Caco-2 (cell line): ENCODE data around the gene KCNN3. TPM values are rescaled to one million over a fixed set of nuclear protein-coding genes. Genes with fewer than 3 reads are reported as not detected.

ENCODE experiments used
- BruUV-seq: library from RNA; stranded (reverse); fragments of 400-500 nt; replicated peaks from 2 replicates; lab custom pipeline; 2021; lab: Mats Ljungman, UMichigan
- CTCF ChIA-PET: fragments of 300-600 bp; sonication (Branson Sonifier 250); formaldehyde crosslinking; loops from one replicate; lab custom pipeline; 2022; ENCODE audit warnings: antibody characterized with exemption; lab: Charles Lee
- POLR2A ChIA-PET: fragments of 300-600 bp; sonication (Branson Sonifier 250); formaldehyde crosslinking; loops from one replicate; lab custom pipeline; 2022; ENCODE audit warnings: antibody characterized with exemption; lab: Charles Lee
- DNase-seq, 2 experiments: peaks; one replicate each; pipeline versions ENCODE4 v3.0.0 to v3.0.0-alpha.2; 2020 to 2022
- H3K27me3 ChIP-seq: replicated peaks from 2 replicates; pipeline ENCODE4 v1.6.0; 2011; ENCODE audit warnings: low read length; ENCODE audit not compliant: control insufficient read depth, insufficient read depth
- H3K36me3 ChIP-seq: 2 replicates; pipeline ENCODE4 v1.5.1; 2011; ENCODE audit warnings: low read length; ENCODE audit not compliant: control insufficient read depth, insufficient read depth
- H3K4me1 ChIP-seq: fragments of 250-450 bp; sonication (Bioruptor Pico); 2 replicates; pipeline ENCODE4 v1.5.1; 2020; ENCODE audit warnings: mild to moderate bottlenecking
- H3K4me3 ChIP-seq: 2 replicates; pipeline ENCODE4 v1.5.1; 2011; ENCODE audit warnings: low read depth, mild to moderate bottlenecking, control low read depth, low read length
- H3K9me3 ChIP-seq: fragments of 250-450 bp; sonication (Bioruptor Pico); 2 replicates; pipeline ENCODE4 v1.5.1; 2020; ENCODE audit warnings: mild to moderate bottlenecking, moderate library complexity
- H3K27ac Mint-ChIP-seq: one replicate; pipeline ENCODE4 v1.8.0; 2022; ENCODE audit warnings: mixed read lengths; ENCODE audit not compliant: unreplicated experiment
- H3K27me3 Mint-ChIP-seq: one replicate; pipeline ENCODE4 v1.8.0; 2022; ENCODE audit warnings: mixed read lengths; ENCODE audit not compliant: insufficient read depth, unreplicated experiment
- H3K36me3 Mint-ChIP-seq: one replicate; pipeline ENCODE4 v1.8.0; 2022; ENCODE audit warnings: mild to moderate bottlenecking, mixed read lengths; ENCODE audit not compliant: insufficient read depth, unreplicated experiment
- H3K4me1 Mint-ChIP-seq: one replicate; pipeline ENCODE4 v1.8.0; 2022; ENCODE audit warnings: low read depth, mixed read lengths; ENCODE audit not compliant: unreplicated experiment
- H3K4me3 Mint-ChIP-seq: one replicate; pipeline ENCODE4 v1.8.0; 2022; ENCODE audit warnings: mild to moderate bottlenecking, moderate library complexity, mixed read lengths; ENCODE audit not compliant: unreplicated experiment
- H3K9me3 Mint-ChIP-seq: one replicate; pipeline ENCODE4 v1.8.0; 2022; ENCODE audit warnings: mixed read lengths; ENCODE audit not compliant: unreplicated experiment
- intact Hi-C: fragments of 100-400 bp; cut with micrococcal nuclease; formaldehyde crosslinking; loops from one replicate; pipeline ENCODE4 v1.10.0; 2022; ENCODE audit not compliant: unreplicated experiment
- total RNA-seq: library from RNA; stranded (reverse); gene quantifications from 2 replicates; pipeline ENCODE4 v1.2.3, GENCODE V29; 2022
- TF ChIP-seq, protein P1 (sequence below), 2 experiments: fragments of 200-600 bp in 1 of 2; IDR thresholded peaks; 1 replicate in 1 of 2; 2 replicates in 1 of 2; pipeline versions ENCODE4 v1.5.1 to v1.8.0; 2011 to 2022; ENCODE audit warnings: antibody characterized with exemption in 1 of 2, control low read depth in 1 of 2, inconsistent platforms in 1 of 2, low read depth in 1 of 2, low read length in 1 of 2, mild to moderate bottlenecking in 1 of 2, moderate library complexity in 1 of 2; ENCODE audit not compliant: insufficient read depth in 1 of 2, severe bottlenecking in 1 of 2, unreplicated experiment in 1 of 2

Gene KCNN3
- total RNA-seq, 1 experiment from 2014 or later = 0.05 TPM

DNA sequence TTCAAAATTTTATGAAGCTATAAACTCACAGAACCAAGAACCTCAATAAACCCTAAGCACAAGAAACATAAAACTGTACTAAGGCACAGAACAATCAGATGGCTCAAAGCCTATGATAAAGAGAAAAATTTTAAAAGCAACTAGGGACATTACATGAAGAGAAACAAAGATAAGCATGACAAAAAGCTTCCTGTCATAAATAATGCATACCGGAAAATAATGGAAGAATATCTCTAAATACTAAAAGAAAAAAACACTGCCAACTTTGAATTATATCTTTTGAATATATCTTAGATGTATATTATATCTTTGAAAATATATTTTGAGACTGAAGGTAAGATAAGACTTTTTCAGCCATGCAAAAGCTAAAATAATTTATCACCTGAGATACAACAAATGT lies 21.4 kb upstream of the KCNN3 start:
- Mint-ChIP-seq H3K9me3 (no peaks in the 10 kb centered on the region), H3K4me1 (no peaks in the 10 kb centered on the region), H3K27me3 (peaks cover 9% of the 10 kb centered on the region), H3K4me3 (no peak overlapping the region), H3K36me3 (no peaks in the 10 kb centered on the region), H3K27ac (no peak overlapping the region)
- H3K9me3 ChIP-seq = no peaks in the 10 kb centered on the region
- intact Hi-C loops = no loop called here
- TF ChIP-seq, protein P1, sequence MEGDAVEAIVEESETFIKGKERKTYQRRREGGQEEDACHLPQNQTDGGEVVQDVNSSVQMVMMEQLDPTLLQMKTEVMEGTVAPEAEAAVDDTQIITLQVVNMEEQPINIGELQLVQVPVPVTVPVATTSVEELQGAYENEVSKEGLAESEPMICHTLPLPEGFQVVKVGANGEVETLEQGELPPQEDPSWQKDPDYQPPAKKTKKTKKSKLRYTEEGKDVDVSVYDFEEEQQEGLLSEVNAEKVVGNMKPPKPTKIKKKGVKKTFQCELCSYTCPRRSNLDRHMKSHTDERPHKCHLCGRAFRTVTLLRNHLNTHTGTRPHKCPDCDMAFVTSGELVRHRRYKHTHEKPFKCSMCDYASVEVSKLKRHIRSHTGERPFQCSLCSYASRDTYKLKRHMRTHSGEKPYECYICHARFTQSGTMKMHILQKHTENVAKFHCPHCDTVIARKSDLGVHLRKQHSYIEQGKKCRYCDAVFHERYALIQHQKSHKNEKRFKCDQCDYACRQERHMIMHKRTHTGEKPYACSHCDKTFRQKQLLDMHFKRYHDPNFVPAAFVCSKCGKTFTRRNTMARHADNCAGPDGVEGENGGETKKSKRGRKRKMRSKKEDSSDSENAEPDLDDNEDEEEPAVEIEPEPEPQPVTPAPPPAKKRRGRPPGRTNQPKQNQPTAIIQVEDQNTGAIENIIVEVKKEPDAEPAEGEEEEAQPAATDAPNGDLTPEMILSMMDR (IDR thresholded peaks at IDR 0.05; ENCODE audit: insufficient read depth in 1 of 2, low read depth in 1 of 2, low read length in 1 of 2, severe bottlenecking in 1 of 2, unreplicated experiment in 1 of 2) = no peak
- ChIA-PET POLR2A (no interaction called here), CTCF (no interaction called here)
- no peak overlapping the region for H3K4me3 ChIP-seq
- H3K27me3 ChIP-seq = no peaks in the 10 kb centered on the region
- H3K36me3 ChIP-seq = no peaks in the 10 kb centered on the region
- 0 out of 2 replicates have a peak, but pooled peaks cover 5% of the 10 kb centered on the region for H3K4me1 ChIP-seq
- no TSS peak for BruUV-seq
- DNase-seq = no peak

DNA sequence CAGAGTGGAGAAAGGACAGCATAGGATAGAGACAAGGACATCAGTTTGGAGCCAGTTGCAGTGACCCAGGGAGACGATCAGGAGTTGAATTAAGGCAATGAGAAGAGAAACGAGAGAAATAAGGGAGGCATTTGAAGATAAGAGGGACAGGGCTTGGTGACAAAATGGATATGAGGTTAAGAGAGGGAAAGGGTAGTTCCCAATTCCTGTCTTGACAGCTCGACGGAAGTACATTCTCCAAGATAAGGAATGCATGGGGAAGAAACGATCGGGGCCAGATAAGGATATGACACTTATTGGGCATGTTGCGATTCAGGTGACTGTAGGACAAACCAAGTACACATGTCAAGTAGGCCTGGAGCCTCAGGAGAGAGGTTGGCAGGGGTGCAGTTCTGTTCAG lies 18.7 kb upstream of the KCNN3 start:
- H3K4me1 ChIP-seq = 0 out of 2 replicates have a peak, but pooled peaks cover 5% of the 10 kb centered on the region
- Mint-ChIP-seq H3K4me1 (peaks cover 7% of the 10 kb centered on the region), H3K27ac (no peak overlapping the region), H3K9me3 (no peaks in the 10 kb centered on the region), H3K27me3 (peaks cover 12% of the 10 kb centered on the region), H3K36me3 (no peaks in the 10 kb centered on the region), H3K4me3 (no peak overlapping the region)
- BruUV-seq = no TSS peak
- TF ChIP-seq, protein P1 (IDR thresholded peaks at IDR 0.05; ENCODE audit: insufficient read depth in 1 of 2, low read depth in 1 of 2, low read length in 1 of 2, severe bottlenecking in 1 of 2, unreplicated experiment in 1 of 2) = no peak
- ChIA-PET POLR2A (no interaction called here), CTCF (no interaction called here)
- H3K36me3 ChIP-seq = no peaks in the 10 kb centered on the region
- H3K9me3 ChIP-seq = no peaks in the 10 kb centered on the region
- intact Hi-C loops = no loop called here
- no peaks in the 10 kb centered on the region for H3K27me3 ChIP-seq
- no peak overlapping the region for H3K4me3 ChIP-seq
- DNase-seq = no peak

DNA sequence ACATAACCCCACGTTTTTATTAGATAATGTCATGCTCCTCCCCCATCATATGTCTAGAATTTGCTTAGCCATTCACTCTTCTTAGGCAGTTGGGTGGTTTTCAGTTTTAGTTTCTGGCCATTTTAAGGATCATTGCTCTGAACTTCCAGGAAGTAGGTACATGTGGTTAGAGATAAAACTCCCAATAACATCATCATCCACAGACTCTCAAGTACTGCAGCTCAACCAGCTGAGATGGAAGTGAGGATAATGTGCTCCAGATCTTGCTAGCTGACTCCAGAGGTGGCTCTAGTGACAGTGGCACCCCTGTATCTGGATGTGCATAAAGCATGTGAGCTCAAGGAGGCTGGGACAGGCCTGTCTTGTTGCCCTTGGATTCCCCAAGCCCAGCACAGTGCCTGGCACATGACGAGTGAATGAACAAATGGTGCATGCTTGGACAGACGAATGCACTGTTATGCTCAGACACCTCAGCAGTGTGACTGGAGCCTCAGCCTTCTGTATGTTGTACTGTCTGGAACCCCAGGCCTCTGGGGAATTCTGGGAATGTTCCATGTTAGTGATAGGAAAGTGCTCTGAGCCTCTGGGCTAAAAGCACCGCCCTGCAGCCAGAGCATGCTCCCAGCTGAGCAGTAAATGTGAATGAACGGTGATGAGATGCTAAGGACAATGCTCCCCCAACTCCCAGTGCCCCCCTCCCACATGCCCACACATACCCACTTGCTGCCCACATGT lies 16.4 kb upstream of the KCNN3 start:
- Histone ChIP-seq H3K4me3 (no peak overlapping the region), H3K9me3 (no peaks in the 10 kb centered on the region), H3K36me3 (no peaks in the 10 kb centered on the region), H3K4me1 (0 out of 2 replicates have a peak, but pooled peaks cover 5% of the 10 kb centered on the region), H3K27me3 (no peaks in the 10 kb centered on the region)
- Mint-ChIP-seq H3K27me3 (peaks cover 12% of the 10 kb centered on the region), H3K4me1 (peaks cover 7% of the 10 kb centered on the region), H3K27ac (no peak overlapping the region), H3K4me3 (no peak overlapping the region), H3K36me3 (no peaks in the 10 kb centered on the region), H3K9me3 (no peaks in the 10 kb centered on the region)
- no TSS peak for BruUV-seq
- DNase-seq = no peak
- TF ChIP-seq, protein P1 (IDR thresholded peaks at IDR 0.05; ENCODE audit: insufficient read depth in 1 of 2, low read depth in 1 of 2, low read length in 1 of 2, severe bottlenecking in 1 of 2, unreplicated experiment in 1 of 2) = no peak
- CTCF ChIA-PET = interaction anchor here (1.4 kb wide), 1 partner anchor 8 kb away, joined by 3 read pairs; no protein-coding TSS in a partner anchor
- POLR2A ChIA-PET = interaction anchor here (0.5 kb wide), 1 partner anchor 21 kb away, joined by 4 read pairs; no protein-coding TSS in a partner anchor
- intact Hi-C loops = no loop called here
